Activated naive CD4-positive, alpha-beta T cell (primary cell): ENCODE measurements around the gene PRTG.

Source experiments
- DNase-seq, 4 experiments: peaks; one replicate each; lab custom pipeline; 2025; lab: John Stamatoyannopoulos, UW

Gene PRTG

GRCh38 chr15:55564347-55565145 is 178.4 kb downstream of the PRTG start:
- no peak for DNase-seq

GRCh38 chr15:55562601-55563000 is 180.4 kb downstream of the PRTG start:
- no peak for DNase-seq
